ENCODE measurements around the gene UVRAG. TPM values are rescaled to one million over a fixed set of nuclear protein-coding genes. Genes with fewer than 3 reads are reported as not detected.

UVRAG gene
- total RNA-seq, 4 donors from 2014 or later: 27.3 to 38.7 (median 33.6) TPM

DNA sequence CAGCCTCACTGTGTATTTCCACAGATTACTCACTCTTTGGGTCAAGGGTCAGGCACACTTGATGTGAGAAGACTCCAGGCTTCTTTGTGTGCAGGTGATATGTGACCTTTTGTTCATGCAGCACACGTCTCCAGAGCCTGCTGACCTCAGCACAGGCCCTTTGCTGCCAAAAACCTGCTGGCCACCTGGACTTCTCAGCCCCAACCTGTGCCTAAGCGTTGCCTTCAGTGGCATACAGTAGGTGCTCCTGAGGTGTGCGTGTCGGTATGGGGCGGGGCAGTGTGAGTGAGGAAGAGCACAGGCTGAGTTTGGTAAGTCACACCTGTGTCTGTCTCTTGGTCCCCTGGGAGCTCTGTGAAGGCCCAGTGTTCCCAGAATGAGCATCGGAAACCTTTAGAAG is 333.2 kb downstream of the UVRAG start:
- DNase-seq (ENCODE audit: low spot score in 2 of 2): no peak
- no peak overlapping the region for H3K4me3 ChIP-seq
- 83 to 90% methylated on average over 6 of the region's 6 CpGs for WGBS, 2 donors
- peaks cover 0 to 16% (median 6%) of the 10 kb centered on the region in 4 donors for H3K4me1 ChIP-seq
- H3K9me3 ChIP-seq: no peaks in the 10 kb centered on the region
- H3K27ac ChIP-seq: peak overlapping the region in 1 of 4 donors; percentile 13
- no peaks in the 10 kb centered on the region for H3K27me3 ChIP-seq
- no peak for TF ChIP-seq POLR2A (IDR thresholded peaks at IDR 0.05)
- no peak for TF ChIP-seq CTCF (IDR thresholded peaks at IDR 0.05)
- TF ChIP-seq EP300 (IDR thresholded peaks at IDR 0.05): no peak
- peaks cover 0 to 2% (median 0%) of the 10 kb centered on the region in 3 donors for H3K36me3 ChIP-seq

DNA sequence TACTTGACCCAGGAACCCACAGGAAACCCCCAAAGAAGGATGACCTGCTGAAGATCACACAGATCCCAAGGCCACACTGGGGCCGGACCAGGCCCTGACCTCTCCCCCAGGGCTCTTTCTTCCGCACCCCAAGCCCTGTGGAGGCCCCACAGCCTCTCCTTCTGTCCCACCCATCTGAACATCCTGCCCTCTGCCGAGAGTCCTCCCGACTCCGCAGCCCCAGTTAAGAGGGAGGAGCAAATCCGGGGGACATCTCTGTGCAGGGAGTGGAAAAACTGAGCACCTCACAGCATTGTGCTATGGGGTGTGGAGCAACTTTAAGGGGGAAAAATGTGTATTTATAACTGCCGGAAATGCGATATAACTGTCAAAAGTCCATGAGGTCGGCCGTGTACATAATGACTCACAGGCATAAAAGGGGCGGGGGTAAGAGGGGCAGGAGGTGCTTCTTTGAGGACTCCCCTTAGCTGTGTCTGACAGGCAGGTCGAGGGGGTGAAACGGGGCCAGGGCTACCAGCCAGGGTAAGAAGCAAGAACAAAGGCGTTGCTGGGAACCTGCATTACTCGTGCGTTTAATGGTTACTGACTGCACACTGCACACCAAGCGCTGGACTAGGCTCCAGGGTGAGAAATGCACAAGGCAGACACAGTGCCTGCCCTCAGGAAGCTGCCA is 334.1 kb downstream of the UVRAG start:
- WGBS, 2 donors: 80 to 82% methylated on average over 17 of the region's 17 CpGs
- Histone ChIP-seq H3K27ac (peak overlapping the region in 1 of 4 donors; percentile 13), H3K4me1 (peaks cover 0 to 19% (median 6%) of the 10 kb centered on the region in 4 donors), H3K4me3 (no peak overlapping the region), H3K27me3 (no peaks in the 10 kb centered on the region), H3K36me3 (no peaks in the 10 kb centered on the region), H3K9me3 (no peaks in the 10 kb centered on the region)
- no peak for TF ChIP-seq CTCF (IDR thresholded peaks at IDR 0.05)
- TF ChIP-seq POLR2A (IDR thresholded peaks at IDR 0.05): no peak
- TF ChIP-seq EP300 (IDR thresholded peaks at IDR 0.05): no peak
- no peak for DNase-seq (ENCODE audit: low spot score in 2 of 2)

- H3K4me3 ChIP-seq: no peak overlapping the region
- H3K9me3 ChIP-seq: no peaks in the 10 kb centered on the region
- no peak for TF ChIP-seq EP300 (IDR thresholded peaks at IDR 0.05)
- no peak for TF ChIP-seq CTCF (IDR thresholded peaks at IDR 0.05)
- TF ChIP-seq POLR2A (IDR thresholded peaks at IDR 0.05): no peak
- WGBS, 2 donors: 95 to 98% methylated on average over 6 of the region's 6 CpGs
- no peak for DNase-seq (ENCODE audit: low spot score in 2 of 2)
- H3K36me3 ChIP-seq: no peaks in the 10 kb centered on the region
- H3K27me3 ChIP-seq: no peaks in the 10 kb centered on the region
- no peak overlapping the region for H3K27ac ChIP-seq
- peaks cover 0 to 19% (median 6%) of the 10 kb centered on the region in 4 donors for H3K4me1 ChIP-seq
These were observed 334.7 kb downstream of the UVRAG start for GRCh38 chr11:76149713-76150112.

- TF ChIP-seq POLR2A (IDR thresholded peaks at IDR 0.05) (no peak), EP300 (IDR thresholded peaks at IDR 0.05) (no peak), CTCF (IDR thresholded peaks at IDR 0.05) (no peak)
- DNase-seq (ENCODE audit: low spot score in 2 of 2): no peak
- Histone ChIP-seq H3K27me3 (no peaks in the 10 kb centered on the region), H3K36me3 (no peaks in the 10 kb centered on the region), H3K27ac (no peak overlapping the region), H3K9me3 (no peaks in the 10 kb centered on the region), H3K4me1 (peaks cover 0 to 19% (median 6%) of the 10 kb centered on the region in 4 donors), H3K4me3 (no peak overlapping the region)
- WGBS, 2 donors: 91% methylated on average over 4 of the region's 4 CpGs
These were observed 335.1 kb downstream of the UVRAG start for GRCh38 chr11:76150141-76150540.

GRCh38 chr11:76151556-76152085 is 336.6 kb downstream of the UVRAG start:
- no peak for DNase-seq (ENCODE audit: low spot score in 2 of 2)
- no peaks in the 10 kb centered on the region for H3K36me3 ChIP-seq
- H3K9me3 ChIP-seq: no peaks in the 10 kb centered on the region
- H3K27ac ChIP-seq: no peak overlapping the region
- H3K4me1 ChIP-seq: peaks cover 0 to 19% (median 6%) of the 10 kb centered on the region in 4 donors
- WGBS, 2 donors: 80 to 82% methylated on average over 5 of the region's 5 CpGs
- no peak for TF ChIP-seq POLR2A (IDR thresholded peaks at IDR 0.05)
- TF ChIP-seq CTCF (IDR thresholded peaks at IDR 0.05): no peak
- no peak for TF ChIP-seq EP300 (IDR thresholded peaks at IDR 0.05)
- no peaks in the 10 kb centered on the region for H3K27me3 ChIP-seq
- no peak overlapping the region for H3K4me3 ChIP-seq

All from tibial nerve (tissue), 4 donors.